HEK293 (cell line): ENCODE results near the gene MRTFB.
A peak's percentile ranks its signal among the peaks of the same experiment; 100 is the strongest.

ENCODE experiments used
- CTCF ChIA-PET: fragments of 350-600 bp; formaldehyde crosslinking; extraction: SDS; loops from one replicate; lab custom pipeline; 2021; ENCODE audit warnings: antibody characterized with exemption; lab: Yijun Ruan, JAX
- POLR2A ChIA-PET: fragments of 300-600 bp; formaldehyde crosslinking; extraction: SDS; loops from one replicate; lab custom pipeline; 2020; ENCODE audit warnings: antibody characterized with exemption, inconsistent platforms; lab: Yijun Ruan, JAX
- H3K27ac ChIP-seq: fragments of 200-500 bp; sonication (Bioruptor generic); 2 replicates; pipeline ENCODE4 v1.5.1; 2014; ENCODE audit warnings: low read depth, low read length, control low read depth, inconsistent platforms; ENCODE audit errors: extremely low read depth
- H3K36me3 ChIP-seq, 2 experiments: fragments of 200-500 bp in 1 of 2; sonication (Bioruptor generic) in 1 of 2; 1 replicate in 1 of 2; 2 replicates in 1 of 2; pipeline ENCODE4 v1.5.1; 2014 to 2017; ENCODE audit warnings: inconsistent platforms in 2 of 2, low read length in 2 of 2; ENCODE audit not compliant: control insufficient read depth in 2 of 2, insufficient read depth in 1 of 2
- H3K4me1 ChIP-seq: fragments of 200-500 bp; sonication (Bioruptor generic); 2 replicates; pipeline ENCODE4 v1.5.1; 2014; ENCODE audit warnings: mild to moderate bottlenecking, low read length, inconsistent platforms; ENCODE audit not compliant: control insufficient read depth, insufficient read depth
- H3K4me3 ChIP-seq: 2 replicates; pipeline ENCODE4 v1.5.1; 2011; ENCODE audit warnings: low read depth, mild to moderate bottlenecking, control low read depth, low read length, moderate library complexity
- H3K9me3 ChIP-seq: fragments of 200-500 bp; sonication (Bioruptor generic); 2 replicates; pipeline ENCODE4 v1.5.1; 2014; ENCODE audit warnings: low read depth, low read length, inconsistent platforms; ENCODE audit not compliant: control insufficient read depth, insufficient read depth
- EGR2 ChIP-seq: fragments of 450-650 bp; formaldehyde crosslinking; IDR thresholded peaks from 2 replicates; pipeline ENCODE4 v1.5.1; 2016; ENCODE audit warnings: low read depth, missing biosample characterization, missing genetic modification characterization
- FEZF1 ChIP-seq: fragments of 450-650 bp; formaldehyde crosslinking; IDR thresholded peaks from 2 replicates; pipeline ENCODE4 v1.5.1; 2016; ENCODE audit warnings: missing biosample characterization, missing genetic modification characterization
- HOXC10 ChIP-seq: sonication (generic); formaldehyde crosslinking; IDR thresholded peaks from 2 replicates; pipeline ENCODE4 v1.8.1; 2023; ENCODE audit warnings: mild to moderate bottlenecking, missing genetic modification reagents
- KLF7 ChIP-seq: fragments of 450-650 bp; formaldehyde crosslinking; IDR thresholded peaks from 2 replicates; pipeline ENCODE4 v1.5.1; 2016; ENCODE audit warnings: missing biosample characterization, missing genetic modification characterization, borderline replicate concordance
- MZF1 ChIP-seq: fragments of 450-650 bp; formaldehyde crosslinking; IDR thresholded peaks from 2 replicates; pipeline ENCODE4 v1.5.1; 2017; ENCODE audit warnings: missing biosample characterization, missing genetic modification characterization, borderline replicate concordance
- PRDM4 ChIP-seq: fragments of 450-650 bp; formaldehyde crosslinking; IDR thresholded peaks from 2 replicates; pipeline ENCODE4 v1.5.1; 2017; ENCODE audit warnings: missing biosample characterization, missing genetic modification characterization
- SP3 ChIP-seq: fragments of 450-650 bp; formaldehyde crosslinking; IDR thresholded peaks from 2 replicates; pipeline ENCODE4 v1.5.1; 2016; ENCODE audit warnings: missing biosample characterization, missing genetic modification characterization
- WT1 ChIP-seq: fragments of 450-650 bp; formaldehyde crosslinking; IDR thresholded peaks from 2 replicates; pipeline ENCODE4 v1.5.1; 2016; ENCODE audit warnings: missing biosample characterization, missing genetic modification characterization
- YY1 ChIP-seq: fragments of 450-650 bp; formaldehyde crosslinking; IDR thresholded peaks from 2 replicates; pipeline ENCODE4 v1.5.1; 2018; ENCODE audit warnings: missing biosample characterization, missing genetic modification characterization
- ZNF121 ChIP-seq: fragments of 450-650 bp; formaldehyde crosslinking; IDR thresholded peaks from 2 replicates; pipeline ENCODE4 v1.5.1; 2016; ENCODE audit warnings: missing biosample characterization, missing genetic modification characterization
- ZNF16 ChIP-seq: fragments of 450-650 bp; formaldehyde crosslinking; IDR thresholded peaks from 2 replicates; pipeline ENCODE4 v1.5.1; 2016; ENCODE audit warnings: low read depth, missing biosample characterization, missing genetic modification characterization
- ZNF19 ChIP-seq: fragments of 450-650 bp; formaldehyde crosslinking; IDR thresholded peaks from 2 replicates; pipeline ENCODE4; 2016; ENCODE audit warnings: missing biosample characterization, missing genetic modification characterization, low read depth
- ZNF2 ChIP-seq: fragments of 450-650 bp; formaldehyde crosslinking; IDR thresholded peaks from 2 replicates; pipeline ENCODE4 v1.5.1; 2016; ENCODE audit warnings: missing biosample characterization, missing genetic modification characterization
- ZNF280D ChIP-seq: fragments of 450-650 bp; formaldehyde crosslinking; IDR thresholded peaks from 2 replicates; pipeline ENCODE4 v1.5.1; 2016; ENCODE audit warnings: missing biosample characterization, missing genetic modification characterization
- ZNF350 ChIP-seq: fragments of 450-650 bp; formaldehyde crosslinking; IDR thresholded peaks from 2 replicates; pipeline ENCODE4 v1.5.0; 2017; ENCODE audit warnings: missing biosample characterization, mild to moderate bottlenecking, missing genetic modification characterization
- ZNF423 ChIP-seq: fragments of 450-650 bp; formaldehyde crosslinking; IDR thresholded peaks from 2 replicates; pipeline ENCODE4 v1.5.1; 2016; ENCODE audit warnings: missing biosample characterization, missing genetic modification characterization
- ZNF426 ChIP-seq: fragments of 450-650 bp; formaldehyde crosslinking; IDR thresholded peaks from 2 replicates; pipeline ENCODE4 v1.5.1; 2017; ENCODE audit warnings: missing biosample characterization, missing genetic modification characterization, mild to moderate bottlenecking, inconsistent platforms, moderate library complexity
- ZNF548 ChIP-seq: fragments of 450-650 bp; formaldehyde crosslinking; IDR thresholded peaks from 2 replicates; pipeline ENCODE4 v1.5.1; 2016; ENCODE audit warnings: missing biosample characterization, missing genetic modification characterization
- ZNF571 ChIP-seq: fragments of 450-650 bp; formaldehyde crosslinking; IDR thresholded peaks from 2 replicates; pipeline ENCODE4 v1.5.0; 2017; ENCODE audit warnings: missing biosample characterization, missing genetic modification characterization
- ZNF596 ChIP-seq: fragments of 450-650 bp; IDR thresholded peaks from 2 replicates; pipeline ENCODE4 v1.5.0; 2018; ENCODE audit warnings: missing biosample characterization, mild to moderate bottlenecking, missing genetic modification characterization, moderate library complexity
- ZNF660 ChIP-seq: fragments of 450-650 bp; IDR thresholded peaks from 2 replicates; pipeline ENCODE4 v1.5.1; 2018; ENCODE audit warnings: missing biosample characterization, mild to moderate bottlenecking, missing genetic modification characterization
- ZNF776 ChIP-seq: fragments of 450-650 bp; formaldehyde crosslinking; IDR thresholded peaks from 2 replicates; pipeline ENCODE4 v1.5.0; 2017; ENCODE audit warnings: missing biosample characterization, missing genetic modification characterization, borderline replicate concordance
- ZNF777 ChIP-seq: fragments of 450-650 bp; formaldehyde crosslinking; IDR thresholded peaks from 2 replicates; pipeline ENCODE4 v1.5.1; 2017; ENCODE audit warnings: missing biosample characterization, missing genetic modification characterization, borderline replicate concordance
- ZSCAN30 ChIP-seq: fragments of 450-650 bp; IDR thresholded peaks from 2 replicates; pipeline ENCODE4 v1.5.1; 2018; ENCODE audit warnings: missing biosample characterization, mild to moderate bottlenecking, missing genetic modification characterization, moderate library complexity
- TF ChIP-seq, protein P1 (sequence below): fragments of 450-650 bp; formaldehyde crosslinking; IDR thresholded peaks from 2 replicates; pipeline ENCODE4 v1.5.1; 2017; ENCODE audit warnings: missing biosample characterization, missing genetic modification characterization
- TF ChIP-seq, protein P2 (sequence below): fragments of 450-650 bp; formaldehyde crosslinking; IDR thresholded peaks from 2 replicates; pipeline ENCODE4 v1.5.1; 2016; ENCODE audit warnings: missing biosample characterization, missing genetic modification characterization

Gene MRTFB

DNA sequence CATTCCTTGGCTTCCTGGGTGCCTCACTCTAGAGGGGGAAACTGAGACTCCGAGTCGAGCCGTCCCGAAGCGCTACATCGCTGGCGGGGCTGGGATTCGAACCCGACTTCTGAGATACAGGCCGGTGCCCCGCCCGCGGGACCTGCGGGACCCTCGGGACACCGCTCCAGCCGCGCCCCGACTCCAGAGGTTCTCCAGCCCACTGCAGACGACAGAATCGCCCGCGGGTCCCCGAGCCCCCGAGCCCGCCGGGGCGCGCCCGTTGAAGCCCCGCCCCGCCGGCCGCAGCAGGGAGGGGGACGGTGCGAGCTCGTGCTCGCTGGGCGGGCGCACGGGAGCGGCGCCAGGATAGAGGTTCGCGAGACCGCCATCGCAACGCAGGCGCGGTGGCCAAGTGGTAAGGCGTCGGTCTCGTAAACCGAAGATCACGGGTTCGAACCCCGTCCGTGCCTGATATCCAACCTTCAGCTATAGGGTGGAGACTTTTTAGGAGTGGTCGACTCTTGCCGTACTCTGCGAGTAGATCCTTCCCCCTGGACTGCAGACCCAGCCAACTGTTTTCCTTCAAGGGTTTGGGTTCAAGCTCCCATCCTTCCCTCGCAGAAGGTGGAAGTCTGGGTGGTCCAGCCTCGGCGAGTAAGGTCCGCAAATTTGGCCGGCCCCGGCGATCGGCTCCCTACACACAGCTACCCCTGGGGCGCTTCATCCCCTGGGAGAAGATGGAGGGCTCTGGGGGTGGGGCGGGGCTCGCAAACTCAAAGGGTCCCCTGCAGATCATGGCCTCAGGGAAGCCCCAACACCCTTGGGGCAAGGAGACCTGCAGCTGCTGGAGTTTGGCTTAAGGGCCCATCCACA is 214.6 kb downstream of the MRTFB start (continued):
- TF ChIP-seq ZNF777 (0 out of 2 replicates have a peak, but pooled peaks have one; percentile 48), ZNF571 (tag by site-specific recombination) (no peak), HOXC10 (CRISPR knock-in tag) (peak; percentile 49; the same call in 1 of the 2 replicates), FEZF1 (tag by site-specific recombination) (no peak), ZNF121 (tag by site-specific recombination) (no peak; the same call in 1 of the 2 replicates), ZNF280D (no peak), MZF1 (tag by site-specific recombination) (peak; percentile 71; the same call in 1 of the 2 replicates), ZNF19 (tag by site-specific recombination) (no peak)

GRCh38 chr16:14286368-14287230 is 215.5 kb downstream of the MRTFB start:
- H3K4me3 ChIP-seq: no peak overlapping the region; the same call in 1 of the 2 replicates
- POLR2A ChIA-PET: interaction anchor here (0.8 to 1.6 kb wide), 6 partner anchors 12 to 367 kb away, joined by 3 to 11 read pairs (median 4); partner anchors contain the start of genes ERCC4 and PARN
- H3K4me1 ChIP-seq: no peaks in the 10 kb centered on the region; the same call in 1 of the 2 replicates
- CTCF ChIA-PET: interaction anchor here (0.7 to 2.5 kb wide), 6 partner anchors 14 to 838 kb away, joined by 3 to 12 read pairs (median 7); partner anchors contain the start of gene ERCC4
- H3K9me3 ChIP-seq: no peaks in the 10 kb centered on the region
- H3K36me3 ChIP-seq: no peaks in the 10 kb centered on the region
- H3K27ac ChIP-seq: no peak overlapping the region; the same call in 1 of the 2 replicates
- TF ChIP-seq ZNF548 (tag by site-specific recombination): no peak
- TF ChIP-seq ZNF350 (tag by site-specific recombination): no peak
- no peak for TF ChIP-seq YY1 (tag by site-specific recombination)
- no peak for TF ChIP-seq ZNF660 (tag by site-specific recombination)
- TF ChIP-seq, protein P1, sequence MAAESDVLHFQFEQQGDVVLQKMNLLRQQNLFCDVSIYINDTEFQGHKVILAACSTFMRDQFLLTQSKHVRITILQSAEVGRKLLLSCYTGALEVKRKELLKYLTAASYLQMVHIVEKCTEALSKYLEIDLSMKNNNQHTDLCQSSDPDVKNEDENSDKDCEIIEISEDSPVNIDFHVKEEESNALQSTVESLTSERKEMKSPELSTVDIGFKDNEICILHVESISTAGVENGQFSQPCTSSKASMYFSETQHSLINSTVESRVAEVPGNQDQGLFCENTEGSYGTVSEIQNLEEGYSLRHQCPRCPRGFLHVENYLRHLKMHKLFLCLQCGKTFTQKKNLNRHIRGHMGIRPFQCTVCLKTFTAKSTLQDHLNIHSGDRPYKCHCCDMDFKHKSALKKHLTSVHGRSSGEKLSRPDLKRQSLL (tag by site-specific recombination): no peak
- no peak for TF ChIP-seq EGR2
- TF ChIP-seq SP3 (tag by site-specific recombination): no peak
- TF ChIP-seq, protein P2, sequence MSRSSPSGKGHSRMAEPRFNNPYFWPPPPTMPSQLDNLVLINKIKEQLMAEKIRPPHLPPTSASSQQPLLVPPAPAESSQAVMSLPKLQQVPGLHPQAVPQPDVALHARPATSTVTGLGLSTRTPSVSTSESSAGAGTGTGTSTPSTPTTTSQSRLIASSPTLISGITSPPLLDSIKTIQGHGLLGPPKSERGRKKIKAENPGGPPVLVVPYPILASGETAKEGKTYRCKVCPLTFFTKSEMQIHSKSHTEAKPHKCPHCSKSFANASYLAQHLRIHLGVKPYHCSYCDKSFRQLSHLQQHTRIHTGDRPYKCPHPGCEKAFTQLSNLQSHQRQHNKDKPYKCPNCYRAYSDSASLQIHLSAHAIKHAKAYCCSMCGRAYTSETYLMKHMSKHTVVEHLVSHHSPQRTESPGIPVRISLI (tag by site-specific recombination): 0 out of 2 replicates have a peak, but pooled peaks have one; percentile 25
- 0 out of 2 replicates have a peak, but pooled peaks have one; percentile 14 for TF ChIP-seq ZSCAN30 (tag by site-specific recombination)
- no peak for TF ChIP-seq ZNF776 (tag by site-specific recombination)
- no peak for TF ChIP-seq ZNF423 (tag by site-specific recombination)
- no peak for TF ChIP-seq ZNF426 (tag by site-specific recombination)
- no peak for TF ChIP-seq ZNF16 (tag by site-specific recombination)
- TF ChIP-seq PRDM4: 0 out of 2 replicates have a peak, but pooled peaks have one; percentile 17
- no peak for TF ChIP-seq KLF7
- no peak for TF ChIP-seq ZNF596 (tag by site-specific recombination)
- TF ChIP-seq WT1 (tag by site-specific recombination): no peak
- TF ChIP-seq ZNF2 (tag by site-specific recombination): no peak
